Body of pancreas (tissue), 4 donors: ENCODE data around the gene MGMT.

ENCODE experiments used
- POLR2A ChIP-seq, 3 donors: fragments of 450-650 bp; IDR thresholded peaks; one replicate each; pipeline ENCODE4 v1.6.1; 2016; ENCODE audit warnings: antibody characterized with exemption in 3 of 3, mild to moderate bottlenecking in 2 of 3
- TF ChIP-seq, protein P1 (sequence below), 7 experiments: fragments of 450-650 bp in 4 of 7; fragments of 200-600 bp in 3 of 7; sonication (generic) in 3 of 7; IDR thresholded peaks; one replicate each; pipeline ENCODE4 v1.5.1; 2016 to 2019; ENCODE audit warnings: antibody characterized with exemption in 7 of 7

DNA sequence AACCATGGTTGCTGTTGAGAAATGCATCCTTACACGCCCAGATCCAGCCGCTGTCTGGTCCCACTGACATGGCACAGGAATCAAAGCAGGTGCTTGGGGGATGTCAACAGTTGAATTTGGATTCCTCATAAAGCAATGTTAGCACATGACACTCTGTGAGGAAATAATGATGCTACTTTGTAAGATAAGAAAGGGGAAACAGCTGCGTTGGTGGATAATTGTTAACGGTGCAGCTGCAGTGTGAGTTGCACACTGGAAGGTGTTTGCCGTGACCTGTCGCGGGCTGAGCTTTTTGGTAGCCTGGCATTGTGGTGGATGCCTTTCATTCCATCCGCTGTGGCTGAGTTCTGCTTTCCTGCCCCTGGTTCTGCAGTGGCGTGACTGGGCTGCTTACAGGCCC, 113.9 kb downstream of the MGMT start:
- TF ChIP-seq, protein P1, sequence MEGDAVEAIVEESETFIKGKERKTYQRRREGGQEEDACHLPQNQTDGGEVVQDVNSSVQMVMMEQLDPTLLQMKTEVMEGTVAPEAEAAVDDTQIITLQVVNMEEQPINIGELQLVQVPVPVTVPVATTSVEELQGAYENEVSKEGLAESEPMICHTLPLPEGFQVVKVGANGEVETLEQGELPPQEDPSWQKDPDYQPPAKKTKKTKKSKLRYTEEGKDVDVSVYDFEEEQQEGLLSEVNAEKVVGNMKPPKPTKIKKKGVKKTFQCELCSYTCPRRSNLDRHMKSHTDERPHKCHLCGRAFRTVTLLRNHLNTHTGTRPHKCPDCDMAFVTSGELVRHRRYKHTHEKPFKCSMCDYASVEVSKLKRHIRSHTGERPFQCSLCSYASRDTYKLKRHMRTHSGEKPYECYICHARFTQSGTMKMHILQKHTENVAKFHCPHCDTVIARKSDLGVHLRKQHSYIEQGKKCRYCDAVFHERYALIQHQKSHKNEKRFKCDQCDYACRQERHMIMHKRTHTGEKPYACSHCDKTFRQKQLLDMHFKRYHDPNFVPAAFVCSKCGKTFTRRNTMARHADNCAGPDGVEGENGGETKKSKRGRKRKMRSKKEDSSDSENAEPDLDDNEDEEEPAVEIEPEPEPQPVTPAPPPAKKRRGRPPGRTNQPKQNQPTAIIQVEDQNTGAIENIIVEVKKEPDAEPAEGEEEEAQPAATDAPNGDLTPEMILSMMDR (IDR thresholded peaks at IDR 0.05), result no peak
- no peak for TF ChIP-seq POLR2A (IDR thresholded peaks at IDR 0.05)
